ENCODE data around the gene TPO.

Gene TPO

DNA sequence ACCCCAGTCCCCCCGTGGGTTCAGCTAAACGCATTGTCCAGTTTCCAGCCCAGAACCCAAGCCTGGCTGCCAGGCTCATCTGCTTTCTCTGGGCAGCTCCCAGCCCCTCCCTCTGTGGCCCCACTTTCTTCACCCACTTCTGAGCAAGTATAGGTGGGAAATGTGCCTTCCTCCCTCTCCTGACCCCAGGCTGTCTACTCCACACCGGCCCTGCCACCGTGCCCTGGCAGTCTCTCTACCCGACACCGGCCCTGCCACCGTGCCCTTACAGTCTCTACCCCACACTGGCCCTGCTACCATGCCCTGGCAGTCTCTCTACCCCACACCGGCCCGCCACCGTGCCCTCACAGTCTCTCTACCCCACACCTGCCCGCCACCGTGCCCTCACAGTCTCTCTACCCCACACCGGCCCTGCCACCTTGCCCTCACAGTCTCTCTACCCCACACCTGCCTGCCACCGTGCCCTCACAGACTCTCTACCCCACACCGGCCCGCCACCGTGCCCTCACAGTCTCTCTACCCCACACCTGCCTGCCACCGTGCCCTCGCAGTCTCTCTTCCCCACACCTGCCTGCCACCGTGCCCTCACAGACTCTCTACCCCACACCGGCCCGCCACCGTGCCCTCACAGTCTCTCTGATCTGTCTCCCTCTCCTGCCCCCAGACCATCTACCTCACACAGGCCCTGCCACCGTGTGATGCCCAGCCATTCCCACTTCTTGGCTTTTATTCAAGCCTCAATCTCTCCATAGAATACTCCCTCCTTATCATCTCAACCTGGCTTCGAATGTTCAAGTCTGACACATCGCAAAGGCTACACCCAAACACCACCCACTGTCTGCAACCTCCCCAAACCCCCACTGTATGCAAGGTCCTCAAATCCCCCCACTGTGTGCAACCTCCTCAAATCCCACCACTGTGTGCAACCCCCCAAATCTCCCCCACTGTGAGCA lies 108.9 kb downstream of the TPO start:
- DNase-seq (ENCODE audit: low read depth in 2 of 2), result no peak

DNA sequence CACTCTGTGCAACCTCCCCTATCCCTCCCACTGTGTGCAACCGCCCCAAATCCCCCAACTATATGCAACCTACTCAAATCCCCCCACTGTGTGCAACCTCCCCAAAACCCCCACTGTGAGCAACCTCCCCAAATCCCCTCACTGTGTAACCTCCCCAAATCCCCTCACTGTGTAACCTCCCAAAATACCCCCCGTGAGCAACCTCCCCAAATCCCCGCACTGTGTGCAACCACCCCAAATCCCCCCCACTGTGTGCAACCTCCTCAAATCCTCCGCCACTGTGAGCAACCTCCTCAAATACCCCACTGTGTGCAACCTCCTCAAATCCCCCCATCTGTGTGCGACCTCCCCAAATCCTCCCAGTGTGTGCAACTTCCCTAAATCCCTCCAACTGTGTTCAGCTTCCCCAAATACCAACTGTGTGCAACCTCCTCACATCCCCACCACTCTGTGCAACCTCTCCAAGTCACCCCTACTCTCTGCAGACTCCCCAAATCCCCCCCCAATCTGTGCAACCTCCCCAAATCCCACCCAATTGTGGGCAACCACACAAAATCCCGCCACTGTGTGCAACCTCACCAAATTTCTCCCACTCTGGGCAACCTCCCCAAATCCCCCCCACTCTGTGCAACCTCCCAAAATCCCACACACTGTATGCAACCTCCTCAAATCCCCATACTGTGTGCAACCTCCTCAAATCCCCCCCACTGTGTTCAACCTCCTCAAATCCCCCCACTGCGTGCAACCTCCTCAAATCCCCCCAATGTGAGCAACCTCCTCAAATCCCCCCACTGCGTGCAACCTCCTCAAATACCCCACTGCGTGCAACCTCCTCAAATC lies 114.1 kb downstream of the TPO start:
- no peak for DNase-seq (ENCODE audit: low read depth in 2 of 2)

DNA sequence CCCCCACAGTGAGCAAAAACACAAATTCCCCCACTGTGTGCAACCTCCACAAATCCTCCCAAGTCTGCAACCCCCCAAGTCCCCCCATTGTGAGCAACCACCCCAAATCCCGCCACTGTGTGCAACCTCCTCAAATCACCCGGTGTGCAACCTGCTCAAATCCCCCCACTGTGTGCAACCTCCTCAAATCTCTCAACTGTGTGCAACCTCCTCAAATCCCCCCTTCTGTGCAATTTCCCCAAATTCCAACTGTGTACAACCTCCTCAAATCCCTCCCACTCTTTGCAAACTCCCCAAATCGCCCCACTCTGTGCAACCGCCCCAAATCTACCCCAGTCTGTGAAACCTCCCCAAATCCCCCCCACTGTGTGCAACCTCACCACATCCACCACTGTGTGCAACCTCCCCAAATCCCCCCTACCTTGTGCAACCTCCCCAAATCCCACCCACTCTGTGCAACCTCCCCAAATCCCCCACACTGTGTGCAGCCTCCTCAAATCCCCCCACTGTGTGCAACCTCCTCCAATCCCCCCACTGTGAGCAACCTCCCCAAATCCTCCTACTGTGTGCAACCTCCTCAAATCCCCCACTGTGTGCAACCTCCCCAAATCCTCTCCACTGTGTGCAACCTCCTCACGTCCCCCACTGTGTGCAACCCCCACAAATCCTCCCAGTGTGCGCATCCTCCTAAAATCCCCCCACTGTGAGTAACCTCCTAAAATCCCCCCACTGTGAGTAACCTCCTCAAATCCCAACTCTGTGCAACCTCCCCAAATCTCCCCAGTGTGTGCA lies 115.2 kb downstream of the TPO start:
- DNase-seq (ENCODE audit: low read depth in 2 of 2), result no peak

DNA sequence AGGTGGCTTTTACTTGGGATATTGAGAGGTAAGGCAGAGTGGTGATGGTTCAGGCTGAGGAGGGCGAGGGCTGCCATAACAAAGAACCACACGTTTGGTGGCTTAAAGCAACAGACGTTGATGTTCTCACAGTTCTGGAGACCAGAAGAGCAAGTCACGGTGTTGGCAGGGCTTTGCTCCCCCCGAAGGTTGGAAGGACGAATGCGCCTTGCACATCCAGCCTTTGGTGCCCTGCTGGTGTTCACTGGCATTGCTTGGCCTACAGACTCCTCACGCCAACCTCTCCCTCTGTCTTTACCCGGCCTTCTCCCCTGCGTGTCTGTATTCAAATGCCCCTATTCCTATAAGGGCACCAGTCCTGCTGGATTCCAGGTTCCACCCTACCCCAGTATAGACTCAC lies 125.4 kb downstream of the TPO start:
- no peak for DNase-seq (ENCODE audit: low read depth in 2 of 2)

DNA sequence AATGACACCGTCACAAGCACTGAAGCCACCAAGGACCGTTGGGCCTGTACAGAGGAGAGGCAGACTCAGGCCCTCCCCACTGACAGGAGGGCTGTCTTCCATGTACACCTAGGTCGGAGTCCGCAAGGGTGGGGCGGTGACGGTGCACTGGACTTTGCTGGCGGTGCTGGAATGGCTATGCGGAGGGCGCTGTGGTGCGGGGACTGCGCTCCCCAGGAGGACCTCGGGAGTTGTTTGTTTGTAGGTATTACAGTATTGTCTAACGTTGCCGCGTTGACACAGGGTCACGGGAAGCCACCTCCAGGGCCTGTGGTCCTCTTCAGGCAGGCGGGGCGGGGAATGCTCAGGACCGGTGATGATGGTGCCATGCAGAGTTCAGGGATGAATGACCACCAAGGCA lies 126.2 kb downstream of the TPO start:
- DNase-seq (ENCODE audit: low read depth in 2 of 2), result no peak

DNA sequence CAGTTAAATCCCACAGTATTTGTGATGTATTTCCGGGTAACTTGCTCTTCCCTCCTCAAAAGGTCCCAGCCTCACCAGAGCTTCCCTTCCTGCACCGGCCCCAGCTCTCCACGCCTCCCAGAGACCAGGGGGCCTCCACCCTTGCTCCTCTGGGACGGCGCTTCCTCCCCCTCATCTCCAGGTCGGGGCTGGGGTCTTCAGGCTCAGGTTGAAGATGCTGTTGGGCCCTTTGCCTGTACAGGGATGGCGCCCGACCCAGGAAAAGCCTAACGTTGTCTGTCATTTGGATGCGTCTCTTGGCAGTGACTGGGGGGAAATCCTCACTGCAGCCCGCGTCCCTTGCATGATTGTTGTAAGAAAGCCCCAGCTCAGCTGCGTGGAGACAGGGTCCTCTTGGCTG lies 126.7 kb downstream of the TPO start:
- DNase-seq (ENCODE audit: low read depth in 2 of 2), result no peak

DNA sequence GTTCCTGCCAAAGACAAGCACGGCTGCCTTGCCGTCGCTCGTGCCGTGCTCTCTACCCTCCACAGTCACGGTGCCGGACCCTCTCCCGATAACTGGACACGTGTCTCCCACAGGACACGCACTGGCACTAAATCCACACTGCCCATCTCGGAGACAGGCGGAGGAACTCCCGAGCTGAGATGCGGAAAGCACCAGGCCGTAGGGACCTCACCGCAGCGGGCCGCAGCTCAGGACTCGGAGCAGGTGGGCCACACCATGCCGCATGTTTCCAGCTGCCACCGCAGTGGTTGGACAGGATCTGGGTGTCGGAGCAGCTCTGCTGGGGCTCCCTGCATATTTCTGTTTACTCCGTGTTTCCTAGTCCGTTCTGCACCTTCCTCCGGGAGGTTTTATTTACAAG lies 127.2 kb downstream of the TPO start:
- DNase-seq (ENCODE audit: low read depth in 2 of 2), result no peak

DNA sequence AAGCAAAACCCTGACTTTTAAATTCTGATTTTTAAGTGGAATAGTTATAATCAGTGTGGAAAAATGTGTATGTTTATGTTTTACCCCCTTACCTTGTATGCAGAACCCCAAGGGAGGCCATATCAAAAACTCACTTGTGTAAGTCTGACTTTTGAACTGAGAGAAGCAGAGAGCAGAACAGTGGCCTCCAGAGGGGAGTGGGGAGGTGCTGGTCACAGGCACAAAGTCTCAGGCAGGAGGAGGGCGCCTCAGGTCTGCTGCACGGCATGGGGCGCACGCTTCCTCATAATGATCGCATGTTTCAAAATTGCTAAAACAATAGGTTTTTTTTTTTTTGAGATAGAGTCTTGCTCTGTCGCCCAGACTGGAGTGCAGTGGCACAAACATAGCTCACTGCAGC lies 127.8 kb downstream of the TPO start:
- no peak for DNase-seq (ENCODE audit: low read depth in 2 of 2)

DNA sequence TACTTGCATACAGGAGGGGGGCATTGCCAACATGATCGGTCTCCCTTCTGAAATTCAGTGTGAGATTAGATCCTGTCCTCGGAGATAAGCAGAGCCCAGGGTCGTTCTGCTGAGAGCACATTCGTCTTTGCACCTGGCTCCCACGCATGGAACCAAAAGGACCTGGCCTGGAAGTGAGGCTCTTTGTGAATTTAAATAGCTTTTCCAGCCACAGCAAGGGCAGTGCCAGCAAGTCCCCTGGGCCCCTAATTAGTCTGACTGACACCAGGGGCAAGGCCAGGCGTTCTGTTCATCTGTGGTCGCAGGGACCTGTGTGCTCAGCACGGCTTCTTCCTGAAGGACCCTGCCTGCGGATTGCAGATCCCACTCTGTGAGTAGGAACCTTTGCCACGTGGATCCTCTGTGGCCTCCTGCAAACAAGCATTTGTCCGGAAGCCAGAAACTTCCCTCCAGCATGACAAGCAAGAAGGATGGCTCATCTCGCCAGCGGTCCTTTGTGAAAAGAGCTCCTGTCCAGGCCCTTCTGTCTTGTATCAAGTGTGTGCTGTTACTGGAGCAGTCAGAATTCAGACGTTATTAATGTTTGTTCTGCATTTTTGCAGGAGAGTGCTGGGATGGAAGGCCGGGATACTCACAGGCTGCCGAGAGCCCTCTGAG lies 128.7 kb downstream of the TPO start:
- no peak for DNase-seq (ENCODE audit: low read depth in 2 of 2)

DNA sequence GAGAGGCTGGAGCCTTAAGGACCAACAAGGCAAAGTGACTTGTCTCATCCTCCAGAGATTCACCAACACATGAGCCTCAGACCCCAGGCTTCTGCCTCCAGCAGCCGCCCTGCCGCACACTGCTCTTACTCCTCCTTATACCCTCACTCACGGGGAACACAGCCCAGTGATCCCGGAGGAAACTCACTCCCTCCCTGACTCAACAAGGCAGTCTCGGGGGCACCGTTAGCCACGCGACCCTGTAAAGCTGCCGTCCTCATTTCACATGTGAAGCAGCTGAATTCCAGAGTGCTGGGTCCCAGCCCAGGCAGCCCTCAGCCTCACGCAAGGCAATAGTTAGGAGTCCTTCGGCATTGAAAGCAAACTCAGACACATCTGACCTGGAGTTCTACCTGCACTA lies 129.7 kb downstream of the TPO start:
- no peak for DNase-seq (ENCODE audit: low read depth in 2 of 2)

DNA sequence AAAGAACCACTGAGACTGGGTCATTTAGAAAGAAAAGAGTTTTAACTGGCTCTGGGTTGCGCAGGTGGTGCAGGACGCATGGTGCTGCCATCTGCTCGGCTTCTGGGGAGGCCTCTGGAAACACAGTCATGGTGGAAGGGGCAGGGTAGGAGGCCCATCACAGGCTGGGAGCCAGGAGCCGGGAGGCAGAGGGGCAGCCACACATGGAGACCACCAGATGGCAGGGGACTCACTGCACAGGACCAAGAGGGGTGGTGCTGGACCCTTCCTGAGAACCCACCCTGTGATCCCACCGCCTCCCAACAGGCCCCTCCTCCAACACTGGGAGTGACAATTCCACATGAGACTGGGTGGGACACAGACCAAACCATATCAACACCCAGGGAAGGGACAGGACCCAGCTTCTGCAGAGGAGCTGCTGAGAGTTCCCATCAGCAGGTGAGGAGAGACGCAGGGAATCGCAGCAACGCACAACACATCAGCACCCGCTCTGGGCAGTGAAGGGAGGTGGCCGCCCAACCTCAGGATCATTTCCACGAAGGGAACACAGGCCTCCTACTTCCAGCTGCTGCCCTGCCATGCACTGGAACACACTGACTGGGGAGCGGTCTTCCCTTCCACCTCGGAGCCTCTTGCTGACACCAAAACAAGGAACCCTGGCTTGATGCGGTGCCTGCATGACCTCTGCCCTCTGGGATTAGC lies 130.7 kb downstream of the TPO start:
- DNase-seq (ENCODE audit: low read depth in 2 of 2), result no peak

DNA sequence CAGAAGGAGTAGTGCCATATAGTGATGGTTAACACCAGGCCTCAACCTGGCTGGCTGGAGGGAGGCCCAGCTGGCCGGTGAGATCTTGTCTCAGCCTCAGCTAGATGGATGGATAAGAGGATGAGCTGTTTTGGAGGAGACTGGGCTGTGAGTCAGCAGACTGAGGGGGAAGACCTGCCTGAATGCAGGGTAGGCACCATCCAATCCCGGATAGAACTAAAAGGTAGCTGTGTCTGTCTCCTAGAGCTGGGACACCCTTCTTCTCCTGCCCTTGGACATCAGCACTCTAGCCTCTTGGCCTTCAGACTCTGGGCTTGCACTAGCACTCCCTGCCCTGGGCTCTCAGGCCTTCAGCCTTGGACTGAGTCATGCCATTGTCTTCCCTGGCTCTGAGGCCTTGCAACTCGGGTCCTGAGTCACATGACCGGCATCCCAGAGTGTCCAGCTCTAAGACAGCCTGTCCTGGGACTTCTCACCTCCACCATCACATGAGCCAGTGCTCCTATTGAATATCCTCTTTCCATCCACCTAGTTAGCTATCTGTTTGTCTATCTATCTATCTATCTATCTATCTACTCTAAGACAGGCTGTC lies 131.3 kb downstream of the TPO start:
- no peak for DNase-seq (ENCODE audit: low read depth in 2 of 2)

DNA sequence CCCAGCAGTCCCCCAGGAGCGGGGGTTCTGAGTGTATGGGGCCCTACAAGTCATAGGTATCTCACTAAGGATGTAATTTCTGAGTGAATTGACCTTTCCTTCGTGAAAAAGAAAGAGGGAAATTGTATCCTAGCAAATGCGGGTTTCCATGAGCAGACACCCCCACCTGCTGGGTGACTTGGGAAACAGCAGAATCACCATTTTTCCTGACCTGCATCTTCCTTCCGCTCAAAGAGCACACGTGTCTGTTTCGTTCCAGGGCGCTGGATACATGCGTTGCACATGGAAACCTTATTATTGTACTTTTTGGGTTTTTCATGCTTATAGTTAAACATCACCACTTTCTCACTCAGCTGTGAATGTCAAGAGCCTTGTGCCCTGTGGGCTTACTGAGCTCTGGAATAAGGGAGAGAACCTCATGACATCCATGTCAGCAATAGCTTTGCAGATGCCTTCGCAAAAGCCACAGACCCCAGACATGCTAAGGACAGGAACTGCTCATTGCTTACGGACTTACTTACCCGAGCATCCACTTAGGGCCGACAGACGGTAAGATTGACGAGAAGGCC lies 132.8 kb downstream of the TPO start:
- DNase-seq (ENCODE audit: low read depth in 2 of 2), result peak in 1 of 2 experiments; percentile 42

DNA sequence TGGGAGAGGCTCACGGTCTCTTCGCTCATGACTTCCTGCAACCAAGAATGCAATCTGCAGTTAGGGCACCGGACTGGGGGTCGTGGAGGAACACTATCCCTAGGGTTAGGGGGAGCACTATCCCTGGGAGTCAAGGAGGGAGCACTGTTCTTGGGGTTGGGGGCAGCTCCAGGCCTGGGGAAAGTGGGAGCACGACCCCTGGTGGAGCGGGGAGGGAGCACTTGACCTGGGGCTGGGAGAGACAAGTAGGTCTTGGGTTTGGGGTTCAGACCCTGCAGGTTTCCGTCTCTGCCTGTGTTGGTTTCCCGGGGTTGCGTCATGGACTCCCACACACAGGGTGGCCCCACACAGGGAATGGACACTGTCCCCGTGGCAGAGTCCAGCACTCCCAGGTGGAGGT lies 133.6 kb downstream of the TPO start:
- no peak for DNase-seq (ENCODE audit: low read depth in 2 of 2)

DNA sequence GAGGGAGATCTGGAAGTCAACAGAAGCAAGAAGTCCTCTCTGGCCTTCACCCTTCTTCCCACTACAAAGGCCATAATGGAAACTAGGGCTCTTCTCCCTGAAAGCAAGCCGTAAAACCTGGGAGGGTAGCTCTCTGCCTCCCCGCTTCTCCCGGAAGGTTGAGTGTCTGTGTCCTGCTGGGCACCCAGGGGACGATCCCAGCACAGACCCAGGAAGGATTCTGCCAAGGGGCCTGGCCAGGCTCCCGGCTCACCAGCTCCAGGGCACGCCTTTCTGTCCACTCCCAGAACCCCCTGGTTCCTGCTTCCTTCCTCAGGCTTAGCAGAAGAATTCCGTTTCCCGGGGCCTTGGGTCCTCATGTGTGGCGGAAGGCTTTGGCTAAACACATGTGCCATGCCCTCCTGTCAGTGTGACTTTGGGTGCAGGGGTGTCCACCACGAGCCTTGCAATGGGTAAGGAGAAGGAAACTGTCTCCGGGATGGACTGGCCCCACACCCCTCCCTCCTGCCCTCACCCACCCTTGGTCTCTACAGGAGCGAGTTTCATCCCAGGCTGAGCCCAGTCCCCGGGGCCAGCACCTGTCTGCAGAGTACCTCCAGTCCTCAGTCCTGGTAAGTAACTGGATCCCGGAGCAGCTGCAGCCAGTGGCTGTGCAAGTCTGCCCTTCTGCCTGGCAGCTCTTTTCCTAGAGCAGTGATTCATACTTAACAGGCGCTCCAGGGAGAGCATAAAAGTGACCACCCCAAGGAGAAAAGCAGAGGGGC lies 135.8 kb downstream of the TPO start:
- DNase-seq (ENCODE audit: low read depth in 2 of 2), result no peak

DNA sequence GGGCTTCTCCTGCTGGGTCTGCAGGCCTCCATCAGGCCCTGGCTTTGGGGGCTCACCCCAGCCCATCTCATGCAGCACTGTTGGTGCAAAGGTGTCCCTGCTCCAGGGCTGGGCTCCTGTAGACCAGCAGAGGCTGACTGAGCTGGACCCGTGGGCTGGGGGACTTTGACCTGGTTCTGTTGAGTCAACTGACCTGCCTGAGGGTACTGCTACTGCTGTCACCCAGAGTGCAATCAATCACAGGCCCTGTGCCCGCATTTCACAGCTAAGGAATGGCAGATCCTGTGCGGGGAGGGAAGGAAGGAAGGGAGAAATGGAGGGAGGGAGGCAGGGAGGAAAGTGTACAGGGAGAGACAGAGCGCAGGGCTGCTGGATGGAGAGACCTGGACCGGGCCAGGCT lies 136.8 kb downstream of the TPO start:
- no peak for DNase-seq (ENCODE audit: low read depth in 2 of 2)

DNA sequence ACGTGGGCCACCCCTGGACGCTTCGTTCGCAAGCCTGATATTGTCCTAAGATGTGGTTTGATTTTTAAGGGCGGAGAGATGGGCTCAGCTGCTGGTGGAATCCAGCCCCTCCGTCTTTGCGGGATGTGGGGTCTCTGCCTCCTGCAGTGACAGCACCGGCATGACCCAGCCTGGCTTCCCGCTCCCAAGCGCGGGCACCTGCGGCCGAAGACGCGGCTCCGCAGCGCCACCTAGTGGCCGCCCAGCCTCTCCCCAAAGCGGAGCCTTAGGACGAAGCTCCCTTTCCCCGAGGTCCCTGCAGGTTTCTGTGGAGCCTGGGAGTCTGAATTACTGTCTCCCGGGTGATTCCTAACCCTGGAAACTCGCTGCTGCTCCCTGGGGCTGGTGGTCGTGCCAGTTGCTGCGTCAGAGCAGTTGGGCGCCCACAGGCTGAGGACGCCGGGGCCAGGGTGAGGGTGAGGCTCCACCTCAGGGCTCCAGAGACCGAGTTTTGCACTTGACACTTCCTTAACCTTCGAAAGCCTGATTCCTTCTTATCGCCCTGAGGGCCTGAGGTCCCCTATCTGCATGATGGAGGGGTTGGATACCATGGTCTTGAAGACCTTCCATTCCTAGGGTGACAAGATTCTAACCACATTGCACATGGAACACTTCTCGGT lies 137.5 kb downstream of the TPO start:
- peak; percentile 39 to 56 for DNase-seq (ENCODE audit: low read depth in 2 of 2)

DNA sequence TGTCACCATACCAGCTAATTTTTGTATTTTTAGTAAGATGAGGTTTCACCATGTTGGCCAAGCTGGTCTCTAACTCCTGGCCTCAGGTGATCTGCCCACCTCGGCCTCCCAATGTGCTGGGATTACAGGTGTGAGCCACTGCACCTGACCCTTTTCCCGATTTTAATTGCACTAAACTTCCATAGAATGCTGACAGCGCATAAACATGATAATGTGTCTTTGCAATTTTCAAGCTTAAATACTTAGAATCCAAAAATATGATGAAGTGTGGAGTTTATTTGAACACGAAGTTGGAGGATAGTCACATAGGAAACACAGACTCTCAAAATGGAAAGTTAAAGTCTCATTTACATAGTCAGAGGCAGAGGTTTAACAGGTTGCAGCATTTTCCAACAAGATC lies 138.6 kb downstream of the TPO start:
- no peak for DNase-seq (ENCODE audit: low read depth in 2 of 2)

DNA sequence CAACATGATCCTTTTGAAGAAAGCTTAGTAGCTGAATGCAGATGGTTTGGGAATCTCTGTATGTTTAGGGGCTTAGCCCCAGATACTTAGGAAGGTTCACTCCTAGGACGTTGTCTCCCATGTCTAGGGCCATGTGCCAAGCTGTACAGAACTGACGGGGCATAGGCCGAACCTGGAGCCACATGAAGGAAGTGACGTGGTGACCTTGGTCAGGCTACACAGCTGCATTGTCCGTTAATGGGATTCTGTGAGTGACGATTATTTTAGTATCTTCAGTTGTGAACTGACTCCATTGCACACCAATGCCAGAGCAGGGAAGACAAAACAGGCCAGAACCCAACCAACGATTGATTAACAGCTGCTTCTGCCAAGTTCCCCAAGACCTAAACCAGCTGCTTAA lies 139.3 kb downstream of the TPO start:
- DNase-seq (ENCODE audit: low read depth in 2 of 2), result no peak

Measured in stimulated activated CD4-positive, alpha-beta T cell treated with anti-CD3 and anti-CD28 coated beads, Interleukin-12 subunit alpha, Interleukin-12 subunit beta, amount 100 ng/mL, for 24 hours (primary cell).